Left cardiac atrium (tissue), 4 donors: ENCODE data around the gene RBMS1. TPM values are rescaled to one million over a fixed set of nuclear protein-coding genes. Genes with fewer than 3 reads are reported as not detected.

ENCODE experiments used
- ATAC-seq, 2 donors: fragments of 200-7000 bp; cut with Tn5 transposase; one replicate each; pipeline ENCODE4 v1.9.1; 2020; ENCODE audit warnings: mild to moderate bottlenecking in 2 of 2, moderate library complexity in 2 of 2
- DNase-seq: peaks from one replicate; pipeline ENCODE4 v3.0.0-alpha.2; 2020
- intact Hi-C, 2 donors: fragments of 100-400 bp; cut with DNase I; formaldehyde crosslinking; loops; one replicate each; pipeline versions ENCODE4 v1.14.1 to v1.15.1; 2022 to 2023
- total RNA-seq, 2 donors: library from RNA; stranded (reverse); fragmentation: NEBNext Ultra II Directional; extraction: Animal tissue kit (Norgen Biotek cat#: 25700); gene quantifications; one replicate each; pipeline ENCODE4 v1.2.1, GENCODE V29; 2021
- donor health status: DM: no; HTN: yes; CAD: no.
- donor health status: DM: no; HTN: yes; CAD: no; lungs with severe emphysema.
- donor health status: DM: yes; HTN: yes; CAD: no.
- donor health status: Dilated cardiomyopathy.

Gene RBMS1
- total RNA-seq, 2 donors from 2014 or later, result 56.8 to 74.8 TPM

DNA sequence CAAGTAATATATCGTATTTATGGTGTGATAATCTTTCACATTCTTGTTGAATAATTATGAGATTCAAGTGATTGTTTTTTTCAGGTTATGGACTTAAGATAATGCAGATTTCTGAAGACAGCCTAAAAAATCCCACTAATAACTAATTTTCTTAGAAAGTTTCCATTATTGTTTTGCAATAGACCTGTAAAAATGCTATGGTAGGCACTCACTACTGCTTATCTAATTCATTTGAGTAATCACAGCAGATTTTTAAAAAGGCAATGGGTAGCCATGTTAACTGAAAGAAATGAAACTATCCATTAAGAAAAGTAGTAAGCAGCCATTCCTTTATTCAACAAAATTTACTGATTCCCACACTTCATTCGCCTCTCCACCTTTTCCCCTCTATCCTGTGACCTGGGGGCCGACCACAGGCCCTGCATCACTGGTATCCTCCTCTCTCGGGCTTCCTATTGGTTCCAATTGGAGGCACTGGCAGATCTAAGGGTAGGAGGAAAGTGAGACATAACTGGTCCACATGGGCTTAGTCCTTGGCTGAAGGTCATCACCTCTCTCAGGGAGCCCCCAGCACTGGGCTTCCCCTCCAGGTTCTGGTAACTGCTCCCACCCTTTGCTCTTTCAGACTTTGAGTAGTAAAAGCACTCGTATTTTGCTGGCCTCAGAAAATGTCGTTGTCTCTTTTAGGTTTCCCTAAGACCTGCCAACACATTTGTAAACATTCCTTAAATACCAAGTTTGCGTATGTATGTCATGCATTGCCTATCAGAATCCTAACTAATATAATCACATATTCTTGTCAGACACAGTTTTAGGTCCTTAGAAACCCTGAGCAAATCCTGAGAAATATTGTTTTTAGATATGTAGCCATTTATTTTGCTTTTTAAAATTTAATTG, 18.5 kb downstream of the RBMS1 start:
- ATAC-seq (no peak), DNase-seq (no peak)
- intact Hi-C loops, result no loop called here

GRCh38 chr2:160474319-160474645, 19.3 kb downstream of the RBMS1 start:
- DNase-seq (no peak), ATAC-seq (no peak)
- intact Hi-C loops, result no loop called here

GRCh38 chr2:160473468-160474318, 19.9 kb downstream of the RBMS1 start:
- DNase-seq (no peak), ATAC-seq (no peak)
- intact Hi-C loops, result no loop called here

DNA sequence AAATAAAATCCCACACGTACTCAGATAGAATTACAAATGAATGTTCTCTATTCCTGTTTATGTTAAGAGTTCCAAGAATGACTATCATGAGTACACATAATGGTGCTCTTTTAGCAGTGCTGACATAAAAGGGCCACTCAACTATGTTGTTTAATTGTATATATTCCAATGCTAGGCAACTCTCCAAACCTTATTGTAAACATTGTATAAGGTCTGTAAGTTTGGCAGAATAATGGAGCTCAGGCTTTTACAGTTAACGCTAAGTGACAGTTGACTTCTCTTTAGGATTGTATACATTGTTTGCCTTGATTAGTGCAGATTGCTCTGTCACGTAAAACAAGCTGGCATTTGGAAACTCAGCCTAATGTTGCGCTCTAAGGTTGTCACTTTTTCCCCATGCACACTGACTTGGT, 20.8 kb downstream of the RBMS1 start:
- intact Hi-C loops, result no loop called here
- ATAC-seq, result no peak
- no peak for DNase-seq

DNA sequence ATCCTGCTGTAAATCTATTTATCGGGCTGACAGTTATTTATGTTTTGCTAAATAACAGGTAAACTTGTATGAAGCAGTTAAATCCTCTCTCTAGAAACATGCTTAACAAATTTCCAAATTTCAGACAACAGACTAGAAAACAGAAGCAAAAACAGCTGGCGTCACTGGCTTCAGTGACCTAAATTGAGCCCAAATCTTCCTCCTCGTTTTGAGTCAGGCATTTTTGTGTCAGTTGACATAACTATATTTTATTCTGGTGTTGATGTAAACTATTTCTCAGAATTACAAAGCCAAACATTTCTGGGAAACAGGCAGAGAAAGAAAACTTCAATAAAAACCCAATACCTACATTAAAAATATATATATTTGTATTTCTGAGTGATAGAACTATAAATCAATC, 21.7 kb downstream of the RBMS1 start:
- no peak for DNase-seq
- no peak for ATAC-seq
- intact Hi-C loops, result no loop called here

DNA sequence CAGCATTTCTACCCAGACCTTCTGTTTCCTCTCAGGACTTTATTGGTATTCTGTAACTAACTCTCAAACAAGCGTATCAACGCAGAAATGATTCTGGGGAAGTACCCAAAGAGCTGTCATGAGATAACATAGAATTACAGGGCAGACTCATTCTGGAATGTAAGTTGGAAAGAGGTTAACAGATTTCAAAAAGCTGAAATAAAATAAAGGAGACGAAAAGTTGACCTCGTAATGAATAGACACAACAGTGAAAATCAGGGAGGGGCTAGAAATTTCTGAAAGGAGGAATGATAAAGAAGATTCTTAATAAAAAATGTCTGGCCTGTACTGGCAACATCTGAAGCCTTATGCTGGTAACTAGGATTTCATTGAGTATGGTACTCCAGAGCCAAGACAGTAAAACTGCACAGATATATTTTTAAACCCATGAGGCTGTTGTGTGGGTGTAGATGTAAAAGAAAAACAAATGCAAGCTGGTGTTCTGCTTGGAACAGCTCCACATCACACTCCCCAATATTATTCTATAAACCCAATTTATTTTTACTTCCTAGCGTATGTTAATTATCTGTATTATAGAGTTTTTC, 23.9 kb downstream of the RBMS1 start:
- intact Hi-C loops, result no loop called here
- ATAC-seq (peak; percentile 27 to 75), DNase-seq (no peak)

GRCh38 chr2:160469164-160469563, 24.4 kb downstream of the RBMS1 start:
- no peak for DNase-seq
- ATAC-seq, result peak in 1 of 2 donors; percentile 30
- intact Hi-C loops, result no loop called here

DNA sequence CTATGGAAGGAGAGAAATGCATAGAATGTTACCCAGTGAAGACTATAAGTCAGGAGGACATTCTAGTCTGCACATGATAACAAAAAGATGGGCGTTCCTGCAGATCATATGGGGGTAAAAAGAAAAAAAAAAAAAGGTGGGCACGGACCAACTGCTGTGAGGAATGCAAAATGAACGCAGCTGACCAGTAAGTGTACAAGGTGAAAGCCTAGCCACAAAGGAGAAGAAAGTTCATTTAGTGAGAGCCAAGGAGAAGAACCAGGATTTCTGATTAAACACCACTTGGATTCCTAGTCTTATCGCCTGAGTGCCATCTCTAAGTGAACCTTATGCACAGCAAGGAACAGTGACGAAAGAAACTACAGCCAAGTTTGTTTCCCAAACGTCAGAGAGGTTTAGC, 26.5 kb downstream of the RBMS1 start:
- DNase-seq, result no peak
- ATAC-seq, result no peak
- intact Hi-C loops, result no loop called here

- ATAC-seq, result no peak
- intact Hi-C loops, result no loop called here
- DNase-seq, result no peak
These were observed 28.2 kb downstream of the RBMS1 start for GRCh38 chr2:160465406-160465805.

- intact Hi-C loops, result no loop called here
- no peak for ATAC-seq
These were observed 28.6 kb downstream of the RBMS1 start for GRCh38 chr2:160465002-160465401.

DNA sequence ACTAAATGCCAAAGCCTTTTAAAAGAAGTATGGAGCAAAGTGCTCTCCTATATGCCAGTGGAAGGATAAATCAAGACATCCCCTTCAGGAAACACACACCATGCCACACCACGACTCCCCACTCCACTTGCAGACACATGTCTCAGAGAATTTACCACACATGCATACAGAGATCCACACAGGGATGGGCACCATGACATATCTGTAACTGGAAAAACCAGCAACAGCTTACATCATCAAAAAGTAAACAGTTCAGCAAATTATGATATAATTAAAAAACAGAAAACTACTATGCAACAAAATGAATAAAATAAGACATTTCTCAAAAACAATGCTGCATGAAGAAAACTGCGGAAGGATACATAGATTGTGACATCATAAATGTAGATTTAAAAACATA, 29.6 kb downstream of the RBMS1 start:
- no peak for ATAC-seq

More at GRCh38 chr2:160465002-160465401, 28.6 kb downstream of the RBMS1 start:
- no peak for DNase-seq

GRCh38 chr2:160463245-160463644, 30.4 kb downstream of the RBMS1 start:
- no peak for ATAC-seq
- intact Hi-C loops, result no loop called here
- DNase-seq, result no peak

More for the DNA sequence above, 29.6 kb downstream of the RBMS1 start:
- DNase-seq, result no peak
- intact Hi-C loops, result no loop called here

- ATAC-seq, result peak in 1 of 2 donors; percentile 28
- no peak for DNase-seq
- intact Hi-C loops, result no loop called here
These were observed 33.3 kb downstream of the RBMS1 start for GRCh38 chr2:160460333-160460731.

DNA sequence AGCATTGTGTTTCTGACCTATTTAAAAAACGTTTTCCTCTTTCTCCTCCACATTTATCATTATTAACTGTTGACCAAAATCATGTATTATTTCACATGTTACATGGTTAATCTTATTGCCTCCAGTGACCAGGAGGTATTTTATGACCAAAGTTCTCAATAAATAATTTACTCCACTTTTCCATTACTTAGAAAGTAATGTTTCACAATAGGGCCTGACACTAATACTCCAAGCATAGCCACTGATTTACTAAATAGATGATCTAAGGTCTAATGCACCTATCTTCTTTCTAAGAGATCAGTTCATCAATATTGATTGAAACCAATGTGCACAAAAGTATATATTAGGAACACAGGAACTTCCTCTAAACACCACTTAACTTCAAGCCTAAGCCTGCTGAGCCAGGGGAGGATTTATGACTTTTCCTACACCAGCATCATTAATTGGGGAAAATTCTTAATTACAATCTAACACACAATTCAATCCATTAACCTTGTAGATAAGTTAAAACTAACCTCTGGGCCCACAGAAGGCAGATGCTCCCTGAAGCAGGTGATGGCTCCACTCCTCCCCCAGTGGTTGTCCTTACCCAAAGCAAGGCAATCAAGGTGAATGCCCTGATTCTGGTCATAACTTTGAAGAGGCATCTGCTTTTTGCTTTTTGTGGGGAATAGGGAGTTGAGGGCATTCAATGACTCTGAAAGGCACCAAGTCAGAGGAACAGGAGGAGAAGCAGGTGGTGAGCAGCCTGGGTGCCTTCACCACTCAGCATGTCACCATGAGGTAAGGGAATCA, 33.9 kb downstream of the RBMS1 start:
- intact Hi-C loops, result no loop called here
- DNase-seq (no peak), ATAC-seq (no peak)

DNA sequence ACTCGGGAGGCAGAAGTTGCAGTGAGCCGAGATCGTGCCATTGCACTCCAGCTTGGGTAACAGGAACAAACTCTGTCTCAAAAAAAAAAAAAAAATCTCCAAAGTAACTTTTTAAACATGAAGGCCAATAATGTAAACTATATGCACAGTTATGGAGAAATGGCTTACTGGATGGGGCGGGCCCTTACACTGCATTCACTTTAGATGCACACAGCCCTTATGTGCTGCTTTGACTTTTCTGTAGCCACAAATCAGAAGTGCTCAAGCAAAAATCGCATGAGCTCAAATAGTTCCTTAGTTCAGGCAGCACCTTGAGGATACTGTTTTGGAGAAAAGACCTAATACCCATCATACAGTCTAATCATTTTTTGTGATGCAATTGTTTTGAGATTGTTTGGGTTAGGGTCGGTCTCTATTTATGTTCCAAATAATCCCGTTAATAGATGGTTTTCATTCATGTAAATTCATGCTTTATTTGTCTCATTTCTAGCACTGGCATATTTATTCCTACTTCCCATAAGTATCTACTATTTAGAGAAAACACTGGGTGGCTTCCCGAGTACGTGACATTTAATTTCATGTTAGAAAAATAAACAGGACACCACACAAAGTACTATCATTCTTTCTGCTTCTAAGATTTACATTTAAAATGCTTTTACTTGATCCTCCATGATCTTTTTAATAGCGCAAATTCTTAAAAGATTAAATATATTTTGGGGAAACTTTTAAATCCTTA, 34.7 kb downstream of the RBMS1 start:
- DNase-seq, result no peak
- ATAC-seq, result no peak
- intact Hi-C loops, result no loop called here

GRCh38 chr2:160457588-160457987, 36.0 kb downstream of the RBMS1 start:
- intact Hi-C loops, result no loop called here
- ATAC-seq (no peak), DNase-seq (no peak)

DNA sequence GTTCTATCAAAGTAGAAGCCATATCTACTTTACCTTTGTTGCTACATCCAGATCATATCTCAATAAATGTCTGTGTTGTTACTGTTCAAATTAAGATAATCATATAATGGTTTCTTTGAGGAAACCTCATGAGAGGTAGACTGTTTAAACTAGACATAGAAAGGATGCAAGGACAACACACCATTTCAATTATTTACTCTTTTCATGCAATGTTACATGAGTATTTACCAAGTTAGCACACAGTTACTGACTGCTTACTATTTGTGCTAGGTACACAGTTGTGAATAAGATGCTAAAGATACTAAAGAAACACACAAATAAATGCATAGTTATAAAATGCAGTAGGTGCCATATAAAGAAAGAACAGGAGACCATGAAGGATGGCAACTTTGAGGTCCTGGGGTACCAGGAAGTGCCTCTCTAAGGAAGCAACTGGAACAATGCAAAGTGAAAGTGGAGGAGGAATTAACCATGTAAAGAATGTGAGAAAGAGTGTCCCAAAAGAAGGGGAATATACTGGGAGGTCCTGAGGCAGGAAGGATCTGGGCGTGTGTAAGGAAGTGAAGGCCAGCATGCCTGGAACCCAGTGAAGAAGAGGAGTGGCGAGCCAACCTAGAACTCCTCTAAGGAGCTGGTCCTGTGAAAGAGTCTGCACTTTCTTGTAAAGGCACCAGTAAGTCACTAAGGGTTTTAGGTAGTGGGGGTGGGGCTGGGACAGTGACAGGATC, 39.4 kb downstream of the RBMS1 start:
- DNase-seq (no peak), ATAC-seq (peak in 1 of 2 donors; percentile 22)
- intact Hi-C loops, result no loop called here
